OCI-LY1 (cell line): ENCODE measurements around the gene CLK3.

Experiments
- EZH2 ChIP-seq: fragments of 200-600 bp; sonication (generic), shearing (Covaris generic); IDR thresholded peaks from 2 replicates; pipeline ENCODE4 v1.8.0; 2017; ENCODE audit warnings: borderline replicate concordance, mixed run types, mild to moderate bottlenecking, antibody characterized with exemption, low read length, moderate library complexity, mixed read lengths
- TF ChIP-seq, protein P1 (sequence below): fragments of 200-600 bp; sonication (generic), shearing (Covaris generic); IDR thresholded peaks from 2 replicates; pipeline ENCODE4 v1.5.1; 2017; ENCODE audit warnings: mild to moderate bottlenecking, antibody characterized with exemption, low read length, moderate library complexity, mixed read lengths

DNA sequence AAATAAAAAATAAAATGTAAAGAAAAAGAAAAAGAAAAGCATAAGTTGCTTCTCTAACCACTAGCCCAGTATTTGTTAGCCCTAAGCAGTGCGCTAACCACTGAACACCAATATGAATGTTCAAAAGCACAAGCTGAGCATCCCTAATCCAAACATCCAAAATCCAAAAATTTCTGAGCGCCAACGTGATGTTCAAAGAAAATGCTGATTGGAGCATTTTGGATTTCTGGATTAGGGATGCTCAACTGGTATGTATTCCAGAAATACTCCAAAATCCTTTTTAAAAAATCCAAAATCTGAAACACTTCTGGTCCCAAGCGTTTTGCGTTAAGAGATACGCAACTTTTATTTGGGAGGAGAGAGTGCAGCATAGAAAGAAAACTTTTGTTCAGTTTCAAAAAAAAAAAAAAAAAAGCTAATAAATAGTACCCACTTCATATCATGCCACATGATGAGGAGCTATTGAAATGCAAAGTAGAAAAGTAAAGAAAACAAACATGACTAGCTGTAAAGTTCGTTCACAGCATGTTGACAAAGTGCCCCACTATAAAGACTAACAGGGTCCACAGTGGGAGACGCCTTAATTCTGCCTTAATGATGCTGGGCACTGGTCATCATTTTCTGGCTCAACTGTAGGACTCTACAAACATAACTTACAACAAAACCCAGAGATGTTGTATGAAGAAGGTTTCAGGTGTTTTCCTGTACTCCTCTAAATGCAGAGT is 47.8 kb downstream of the CLK3 start:
- TF ChIP-seq, protein P1, sequence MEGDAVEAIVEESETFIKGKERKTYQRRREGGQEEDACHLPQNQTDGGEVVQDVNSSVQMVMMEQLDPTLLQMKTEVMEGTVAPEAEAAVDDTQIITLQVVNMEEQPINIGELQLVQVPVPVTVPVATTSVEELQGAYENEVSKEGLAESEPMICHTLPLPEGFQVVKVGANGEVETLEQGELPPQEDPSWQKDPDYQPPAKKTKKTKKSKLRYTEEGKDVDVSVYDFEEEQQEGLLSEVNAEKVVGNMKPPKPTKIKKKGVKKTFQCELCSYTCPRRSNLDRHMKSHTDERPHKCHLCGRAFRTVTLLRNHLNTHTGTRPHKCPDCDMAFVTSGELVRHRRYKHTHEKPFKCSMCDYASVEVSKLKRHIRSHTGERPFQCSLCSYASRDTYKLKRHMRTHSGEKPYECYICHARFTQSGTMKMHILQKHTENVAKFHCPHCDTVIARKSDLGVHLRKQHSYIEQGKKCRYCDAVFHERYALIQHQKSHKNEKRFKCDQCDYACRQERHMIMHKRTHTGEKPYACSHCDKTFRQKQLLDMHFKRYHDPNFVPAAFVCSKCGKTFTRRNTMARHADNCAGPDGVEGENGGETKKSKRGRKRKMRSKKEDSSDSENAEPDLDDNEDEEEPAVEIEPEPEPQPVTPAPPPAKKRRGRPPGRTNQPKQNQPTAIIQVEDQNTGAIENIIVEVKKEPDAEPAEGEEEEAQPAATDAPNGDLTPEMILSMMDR: no peak
- TF ChIP-seq EZH2: no peak
